Spleen (tissue), 7 donors: ENCODE data around the gene ACOT2.

ENCODE experiments used
- CTCF ChIP-seq, 11 experiments: fragments of 200-600 bp in 7 of 11; fragments of 450-650 bp in 4 of 11; sonication (generic) in 4 of 11; IDR thresholded peaks in 8 of 11; conservative IDR thresholded peaks in 3 of 11; 1 replicate in 7 of 11; 2 replicates in 4 of 11; pipeline versions ENCODE4 v1.4.0 to v1.8.0; 2016 to 2021; ENCODE audit warnings: antibody characterized with exemption in 11 of 11, inconsistent platforms in 4 of 11, mild to moderate bottlenecking in 1 of 11
- POLR2AphosphoS5 ChIP-seq, 3 donors: sonication (generic); formaldehyde crosslinking; IDR thresholded peaks; one replicate each; pipeline ENCODE4 v1.5.1; 2017; ENCODE audit warnings: antibody characterized with exemption in 3 of 3
- donor health status: DM: no; HTN: no; CAD: no; lungs with moderate emphysema.
- donor health status: DM: no; HTN: no; CAD: no.
- donor health status: DM: no; HTN: no; CAD: no.

- TF ChIP-seq CTCF (IDR thresholded peaks at IDR 0.05 in 8 of 11, conservative IDR thresholded peaks at IDR 0.05 in 3 of 11) (no peak), POLR2AphosphoS5 (IDR thresholded peaks at IDR 0.05) (no peak)
Measured at GRCh38 chr14:73553845-73554244, 15.2 kb upstream of the ACOT2 start.
